ENCODE data around the gene CLCN4.

The CLCN4 gene

GRCh38 chrX:10174051-10174450, 17.3 kb downstream of the CLCN4 start:
- DNase-seq = no peak
- Histone ChIP-seq H3K9me3 (ENCODE audit: control insufficient read depth, low read length) (no peaks in the 10 kb centered on the region), H3K27me3 (replicated peaks; ENCODE audit: control insufficient read depth, insufficient read depth, low read length, poor library complexity, severe bottlenecking) (peaks cover 4% of the 10 kb centered on the region), H3K36me3 (ENCODE audit: control insufficient read depth, insufficient read depth, low read length) (no peaks in the 10 kb centered on the region), H3K4me1 (ENCODE audit: control insufficient read depth, insufficient read depth, low read length, poor library complexity, severe bottlenecking) (no peaks in the 10 kb centered on the region), H3K4me3 (ENCODE audit: insufficient read depth, low read depth, low read length, poor library complexity, severe bottlenecking) (no peak overlapping the region), H3K27ac (ENCODE audit: insufficient read depth, low read length, poor library complexity, severe bottlenecking) (no peak overlapping the region)

DNA sequence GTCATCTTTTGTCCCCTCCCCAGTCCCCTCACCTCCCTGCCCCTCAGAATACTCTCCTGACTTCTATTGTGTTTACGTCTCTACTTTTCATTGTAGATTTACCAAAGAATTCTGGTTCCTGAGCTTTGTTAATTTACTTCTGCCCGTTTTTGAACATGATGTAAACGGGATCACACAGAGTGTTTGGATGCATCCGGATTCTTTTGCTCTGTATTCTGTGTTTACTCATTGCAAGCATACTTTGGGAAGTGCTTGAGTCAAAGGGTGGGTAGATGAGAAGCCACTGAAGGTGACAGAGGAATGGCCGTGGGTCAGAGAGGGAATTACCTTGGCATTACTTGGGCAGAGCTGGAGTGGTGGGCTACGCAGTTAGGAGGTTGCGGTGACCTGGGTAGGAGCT, 18.0 kb downstream of the CLCN4 start:
- peaks cover 4% of the 10 kb centered on the region for H3K27me3 ChIP-seq (replicated peaks; ENCODE audit: control insufficient read depth, insufficient read depth, low read length, poor library complexity, severe bottlenecking)
- H3K27ac ChIP-seq (ENCODE audit: insufficient read depth, low read length, poor library complexity, severe bottlenecking) = no peak overlapping the region
- no peaks in the 10 kb centered on the region for H3K4me1 ChIP-seq (ENCODE audit: control insufficient read depth, insufficient read depth, low read length, poor library complexity, severe bottlenecking)
- no peak overlapping the region for H3K4me3 ChIP-seq (ENCODE audit: insufficient read depth, low read depth, low read length, poor library complexity, severe bottlenecking)
- H3K36me3 ChIP-seq (ENCODE audit: control insufficient read depth, insufficient read depth, low read length) = no peaks in the 10 kb centered on the region
- H3K9me3 ChIP-seq (ENCODE audit: control insufficient read depth, low read length) = no peaks in the 10 kb centered on the region
- DNase-seq = no peak

GRCh38 chrX:10175319-10175871, 18.6 kb downstream of the CLCN4 start:
- no peak for DNase-seq

GRCh38 chrX:10176121-10177003, 19.6 kb downstream of the CLCN4 start:
- no peaks in the 10 kb centered on the region for H3K9me3 ChIP-seq (ENCODE audit: control insufficient read depth, low read length)

More at GRCh38 chrX:10175319-10175871, 18.6 kb downstream of the CLCN4 start:
- no peak overlapping the region for H3K27ac ChIP-seq (ENCODE audit: insufficient read depth, low read length, poor library complexity, severe bottlenecking)
- peaks cover 4% of the 10 kb centered on the region for H3K27me3 ChIP-seq (replicated peaks; ENCODE audit: control insufficient read depth, insufficient read depth, low read length, poor library complexity, severe bottlenecking)
- H3K4me3 ChIP-seq (ENCODE audit: insufficient read depth, low read depth, low read length, poor library complexity, severe bottlenecking) = no peak overlapping the region
- H3K9me3 ChIP-seq (ENCODE audit: control insufficient read depth, low read length) = no peaks in the 10 kb centered on the region
- no peaks in the 10 kb centered on the region for H3K4me1 ChIP-seq (ENCODE audit: control insufficient read depth, insufficient read depth, low read length, poor library complexity, severe bottlenecking)
- no peaks in the 10 kb centered on the region for H3K36me3 ChIP-seq (ENCODE audit: control insufficient read depth, insufficient read depth, low read length)

GRCh38 chrX:10177004-10177396, 20.2 kb downstream of the CLCN4 start:
- no peak overlapping the region for H3K27ac ChIP-seq (ENCODE audit: insufficient read depth, low read length, poor library complexity, severe bottlenecking)
- no peak for DNase-seq
- peaks cover 4% of the 10 kb centered on the region for H3K27me3 ChIP-seq (replicated peaks; ENCODE audit: control insufficient read depth, insufficient read depth, low read length, poor library complexity, severe bottlenecking)
- no peaks in the 10 kb centered on the region for H3K9me3 ChIP-seq (ENCODE audit: control insufficient read depth, low read length)
- no peaks in the 10 kb centered on the region for H3K36me3 ChIP-seq (ENCODE audit: control insufficient read depth, insufficient read depth, low read length)
- H3K4me3 ChIP-seq (ENCODE audit: insufficient read depth, low read depth, low read length, poor library complexity, severe bottlenecking) = no peak overlapping the region
- H3K4me1 ChIP-seq (ENCODE audit: control insufficient read depth, insufficient read depth, low read length, poor library complexity, severe bottlenecking) = no peaks in the 10 kb centered on the region

More at GRCh38 chrX:10176121-10177003, 19.6 kb downstream of the CLCN4 start:
- H3K27me3 ChIP-seq (replicated peaks; ENCODE audit: control insufficient read depth, insufficient read depth, low read length, poor library complexity, severe bottlenecking) = peaks cover 4% of the 10 kb centered on the region
- H3K27ac ChIP-seq (ENCODE audit: insufficient read depth, low read length, poor library complexity, severe bottlenecking) = no peak overlapping the region
- H3K4me3 ChIP-seq (ENCODE audit: insufficient read depth, low read depth, low read length, poor library complexity, severe bottlenecking) = no peak overlapping the region
- H3K4me1 ChIP-seq (ENCODE audit: control insufficient read depth, insufficient read depth, low read length, poor library complexity, severe bottlenecking) = no peaks in the 10 kb centered on the region
- H3K36me3 ChIP-seq (ENCODE audit: control insufficient read depth, insufficient read depth, low read length) = no peaks in the 10 kb centered on the region
- DNase-seq = no peak

- H3K9me3 ChIP-seq (ENCODE audit: control insufficient read depth, low read length) = no peaks in the 10 kb centered on the region
- H3K27ac ChIP-seq (ENCODE audit: insufficient read depth, low read length, poor library complexity, severe bottlenecking) = no peak overlapping the region
- no peak overlapping the region for H3K4me3 ChIP-seq (ENCODE audit: insufficient read depth, low read depth, low read length, poor library complexity, severe bottlenecking)
- H3K4me1 ChIP-seq (ENCODE audit: control insufficient read depth, insufficient read depth, low read length, poor library complexity, severe bottlenecking) = no peaks in the 10 kb centered on the region
- peaks cover 4% of the 10 kb centered on the region for H3K27me3 ChIP-seq (replicated peaks; ENCODE audit: control insufficient read depth, insufficient read depth, low read length, poor library complexity, severe bottlenecking)
- no peak for DNase-seq
- no peaks in the 10 kb centered on the region for H3K36me3 ChIP-seq (ENCODE audit: control insufficient read depth, insufficient read depth, low read length)
These were observed 20.8 kb downstream of the CLCN4 start for GRCh38 chrX:10177601-10178000.

DNA sequence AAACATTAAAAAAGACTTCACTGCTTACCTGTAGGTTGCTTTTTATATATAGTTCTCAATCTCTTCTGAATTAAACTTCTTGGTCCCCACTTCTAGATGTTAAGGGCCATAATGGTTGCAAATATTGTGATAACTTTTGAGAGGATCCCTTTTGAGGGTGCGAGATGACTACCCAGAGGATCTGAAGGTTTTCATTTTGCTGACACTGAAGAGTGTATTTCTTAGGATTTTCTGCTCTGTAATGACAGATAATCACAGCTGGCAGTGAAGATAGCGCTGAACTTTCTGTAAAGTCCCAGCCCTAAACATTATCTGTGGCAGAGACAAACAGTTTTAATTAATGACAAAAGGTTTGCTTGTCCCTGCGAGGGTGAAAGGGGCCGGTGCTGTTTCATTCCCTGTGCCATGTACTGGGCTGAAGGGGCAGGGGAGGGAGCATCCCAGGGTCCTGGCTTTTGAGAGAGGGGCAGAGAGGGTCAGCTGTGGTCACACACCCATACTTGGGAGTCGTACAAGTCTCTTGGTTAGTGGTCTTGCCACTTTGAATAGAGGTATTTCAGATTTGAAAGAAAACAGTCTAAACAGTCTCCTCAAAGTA, 22.2 kb downstream of the CLCN4 start:
- H3K27ac ChIP-seq (ENCODE audit: insufficient read depth, low read length, poor library complexity, severe bottlenecking) = no peak overlapping the region
- H3K27me3 ChIP-seq (replicated peaks; ENCODE audit: control insufficient read depth, insufficient read depth, low read length, poor library complexity, severe bottlenecking) = peaks cover 4% of the 10 kb centered on the region
- H3K4me3 ChIP-seq (ENCODE audit: insufficient read depth, low read depth, low read length, poor library complexity, severe bottlenecking) = no peak overlapping the region
- H3K4me1 ChIP-seq (ENCODE audit: control insufficient read depth, insufficient read depth, low read length, poor library complexity, severe bottlenecking) = no peaks in the 10 kb centered on the region
- H3K36me3 ChIP-seq (ENCODE audit: control insufficient read depth, insufficient read depth, low read length) = no peaks in the 10 kb centered on the region
- no peak for DNase-seq
- no peaks in the 10 kb centered on the region for H3K9me3 ChIP-seq (ENCODE audit: control insufficient read depth, low read length)

GRCh38 chrX:10183760-10184159, 27.0 kb downstream of the CLCN4 start:
- Histone ChIP-seq H3K27me3 (replicated peaks; ENCODE audit: control insufficient read depth, insufficient read depth, low read length, poor library complexity, severe bottlenecking) (no peaks in the 10 kb centered on the region), H3K4me1 (ENCODE audit: control insufficient read depth, insufficient read depth, low read length, poor library complexity, severe bottlenecking) (no peaks in the 10 kb centered on the region), H3K9me3 (ENCODE audit: control insufficient read depth, low read length) (no peaks in the 10 kb centered on the region), H3K4me3 (ENCODE audit: insufficient read depth, low read depth, low read length, poor library complexity, severe bottlenecking) (no peak overlapping the region), H3K36me3 (ENCODE audit: control insufficient read depth, insufficient read depth, low read length) (no peaks in the 10 kb centered on the region), H3K27ac (ENCODE audit: insufficient read depth, low read length, poor library complexity, severe bottlenecking) (no peak overlapping the region)
- DNase-seq = no peak

DNA sequence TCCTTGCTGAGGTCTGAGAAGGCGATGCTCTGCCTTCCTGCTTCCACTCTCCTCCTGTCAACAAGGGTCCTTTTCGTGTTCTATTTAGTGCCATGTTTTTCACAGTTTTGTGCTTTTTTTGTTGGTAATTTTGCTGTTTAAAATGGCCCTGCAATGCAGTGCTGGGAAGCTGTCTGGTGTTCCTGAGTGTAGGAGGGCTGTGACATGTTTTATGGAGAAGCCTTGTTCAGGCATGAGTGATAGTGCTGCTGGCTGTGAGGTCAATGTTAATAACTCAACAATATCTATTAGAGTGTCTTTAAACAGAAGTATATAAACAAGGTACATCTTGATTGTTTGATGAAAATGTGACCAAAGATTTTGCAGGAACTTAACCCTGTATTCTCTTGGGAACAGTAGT, 27.6 kb downstream of the CLCN4 start:
- Histone ChIP-seq H3K27ac (ENCODE audit: insufficient read depth, low read length, poor library complexity, severe bottlenecking) (no peak overlapping the region), H3K27me3 (replicated peaks; ENCODE audit: control insufficient read depth, insufficient read depth, low read length, poor library complexity, severe bottlenecking) (no peaks in the 10 kb centered on the region)
- no peak for DNase-seq

DNA sequence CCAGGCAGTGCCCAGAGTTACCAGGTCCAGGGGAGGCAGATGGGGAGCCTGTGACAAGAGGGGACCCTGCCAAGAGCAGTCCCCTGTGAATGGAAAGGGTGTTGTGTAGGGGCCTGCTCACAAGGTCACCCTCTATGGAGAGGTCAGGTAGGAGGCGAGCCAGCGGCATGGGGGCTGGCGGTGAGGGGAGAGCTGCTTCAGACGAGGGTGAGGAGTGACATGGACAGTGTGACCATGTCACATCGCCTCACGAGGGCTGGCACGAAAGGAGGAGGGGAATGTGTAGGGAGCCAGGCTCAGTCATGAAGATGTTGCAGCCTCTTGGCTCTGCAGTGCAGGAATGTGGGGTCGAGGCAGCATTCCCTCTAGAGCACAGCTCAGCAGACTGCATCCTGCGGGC, 29.6 kb downstream of the CLCN4 start:
- Histone ChIP-seq H3K9me3 (ENCODE audit: control insufficient read depth, low read length) (no peaks in the 10 kb centered on the region), H3K27ac (ENCODE audit: insufficient read depth, low read length, poor library complexity, severe bottlenecking) (no peak overlapping the region), H3K36me3 (ENCODE audit: control insufficient read depth, insufficient read depth, low read length) (no peaks in the 10 kb centered on the region), H3K4me1 (ENCODE audit: control insufficient read depth, insufficient read depth, low read length, poor library complexity, severe bottlenecking) (no peaks in the 10 kb centered on the region), H3K4me3 (ENCODE audit: insufficient read depth, low read depth, low read length, poor library complexity, severe bottlenecking) (no peak overlapping the region), H3K27me3 (replicated peaks; ENCODE audit: control insufficient read depth, insufficient read depth, low read length, poor library complexity, severe bottlenecking) (no peaks in the 10 kb centered on the region)
- no peak for DNase-seq

More for the DNA sequence above, 27.6 kb downstream of the CLCN4 start:
- Histone ChIP-seq H3K9me3 (ENCODE audit: control insufficient read depth, low read length) (no peaks in the 10 kb centered on the region), H3K4me3 (ENCODE audit: insufficient read depth, low read depth, low read length, poor library complexity, severe bottlenecking) (no peak overlapping the region), H3K4me1 (ENCODE audit: control insufficient read depth, insufficient read depth, low read length, poor library complexity, severe bottlenecking) (no peaks in the 10 kb centered on the region), H3K36me3 (ENCODE audit: control insufficient read depth, insufficient read depth, low read length) (no peaks in the 10 kb centered on the region)

All from effector memory CD4-positive, alpha-beta T cell (primary cell).